BE2C (cell line): ENCODE results near the gene PTPRN2.

Experiments used
- DNase-seq: peaks from one replicate; pipeline ENCODE4 v3.0.0-alpha.2; 2020
- H3K27me3 ChIP-seq: fragments of 250-450 bp; sonication (Bioruptor Pico); 2 replicates; pipeline ENCODE4 v1.5.1; 2020; ENCODE audit warnings: mild to moderate bottlenecking
- H3K36me3 ChIP-seq: fragments of 250-450 bp; sonication (Bioruptor Pico); 2 replicates; pipeline ENCODE4 v1.5.1; 2020; ENCODE audit warnings: mild to moderate bottlenecking
- H3K4me1 ChIP-seq: fragments of 250-450 bp; sonication (Bioruptor Pico); 2 replicates; pipeline ENCODE4 v1.5.1; 2020
- H3K4me3 ChIP-seq: 2 replicates; pipeline ENCODE4 v1.5.1; 2011; ENCODE audit warnings: low read depth, low read length
- H3K9me3 ChIP-seq: fragments of 250-450 bp; sonication (Bioruptor Pico); 2 replicates; pipeline ENCODE4 v1.5.1; 2020
- TF ChIP-seq, protein P1 (sequence below): IDR thresholded peaks from 2 replicates; pipeline ENCODE4 v1.5.1; 2012; ENCODE audit warnings: mild to moderate bottlenecking, low read depth, low read length

The PTPRN2 gene

DNA sequence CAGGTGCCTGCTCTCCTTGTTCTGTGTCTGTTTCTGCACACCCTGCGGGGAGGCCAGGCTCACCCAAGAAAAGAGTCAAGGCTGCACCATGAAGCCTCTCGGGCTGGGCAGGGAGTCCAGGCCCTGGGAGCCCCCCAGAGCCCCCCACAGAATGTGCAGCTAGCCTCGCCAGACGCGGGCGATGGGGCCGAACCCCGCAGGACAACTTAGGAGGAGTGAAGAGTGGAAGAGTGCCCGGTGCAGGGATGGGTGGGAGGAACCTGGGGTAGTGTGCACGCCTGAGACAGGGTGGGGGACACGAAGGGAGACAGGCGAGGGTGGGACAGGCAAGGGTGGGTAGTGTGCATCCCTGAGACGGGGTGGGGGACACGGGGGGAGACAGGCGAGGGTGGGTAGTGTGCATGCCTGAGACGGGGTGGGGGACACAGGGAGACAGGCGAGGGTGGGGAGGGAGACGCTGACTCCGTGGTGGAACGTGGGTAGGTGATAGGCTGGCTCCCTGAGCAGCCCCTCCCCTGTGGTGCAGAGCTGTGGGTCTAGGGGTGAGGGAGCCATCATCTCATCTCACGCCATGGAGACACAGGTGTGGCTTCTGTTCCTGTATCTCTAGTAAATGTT lies 635.5 kb downstream of the PTPRN2 start:
- Histone ChIP-seq H3K4me1 (no peaks in the 10 kb centered on the region), H3K27me3 (no peaks in the 10 kb centered on the region), H3K36me3 (no peaks in the 10 kb centered on the region), H3K4me3 (no peak overlapping the region), H3K9me3 (no peaks in the 10 kb centered on the region)
- TF ChIP-seq, protein P1, sequence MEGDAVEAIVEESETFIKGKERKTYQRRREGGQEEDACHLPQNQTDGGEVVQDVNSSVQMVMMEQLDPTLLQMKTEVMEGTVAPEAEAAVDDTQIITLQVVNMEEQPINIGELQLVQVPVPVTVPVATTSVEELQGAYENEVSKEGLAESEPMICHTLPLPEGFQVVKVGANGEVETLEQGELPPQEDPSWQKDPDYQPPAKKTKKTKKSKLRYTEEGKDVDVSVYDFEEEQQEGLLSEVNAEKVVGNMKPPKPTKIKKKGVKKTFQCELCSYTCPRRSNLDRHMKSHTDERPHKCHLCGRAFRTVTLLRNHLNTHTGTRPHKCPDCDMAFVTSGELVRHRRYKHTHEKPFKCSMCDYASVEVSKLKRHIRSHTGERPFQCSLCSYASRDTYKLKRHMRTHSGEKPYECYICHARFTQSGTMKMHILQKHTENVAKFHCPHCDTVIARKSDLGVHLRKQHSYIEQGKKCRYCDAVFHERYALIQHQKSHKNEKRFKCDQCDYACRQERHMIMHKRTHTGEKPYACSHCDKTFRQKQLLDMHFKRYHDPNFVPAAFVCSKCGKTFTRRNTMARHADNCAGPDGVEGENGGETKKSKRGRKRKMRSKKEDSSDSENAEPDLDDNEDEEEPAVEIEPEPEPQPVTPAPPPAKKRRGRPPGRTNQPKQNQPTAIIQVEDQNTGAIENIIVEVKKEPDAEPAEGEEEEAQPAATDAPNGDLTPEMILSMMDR = no peak
- no peak for DNase-seq

DNA sequence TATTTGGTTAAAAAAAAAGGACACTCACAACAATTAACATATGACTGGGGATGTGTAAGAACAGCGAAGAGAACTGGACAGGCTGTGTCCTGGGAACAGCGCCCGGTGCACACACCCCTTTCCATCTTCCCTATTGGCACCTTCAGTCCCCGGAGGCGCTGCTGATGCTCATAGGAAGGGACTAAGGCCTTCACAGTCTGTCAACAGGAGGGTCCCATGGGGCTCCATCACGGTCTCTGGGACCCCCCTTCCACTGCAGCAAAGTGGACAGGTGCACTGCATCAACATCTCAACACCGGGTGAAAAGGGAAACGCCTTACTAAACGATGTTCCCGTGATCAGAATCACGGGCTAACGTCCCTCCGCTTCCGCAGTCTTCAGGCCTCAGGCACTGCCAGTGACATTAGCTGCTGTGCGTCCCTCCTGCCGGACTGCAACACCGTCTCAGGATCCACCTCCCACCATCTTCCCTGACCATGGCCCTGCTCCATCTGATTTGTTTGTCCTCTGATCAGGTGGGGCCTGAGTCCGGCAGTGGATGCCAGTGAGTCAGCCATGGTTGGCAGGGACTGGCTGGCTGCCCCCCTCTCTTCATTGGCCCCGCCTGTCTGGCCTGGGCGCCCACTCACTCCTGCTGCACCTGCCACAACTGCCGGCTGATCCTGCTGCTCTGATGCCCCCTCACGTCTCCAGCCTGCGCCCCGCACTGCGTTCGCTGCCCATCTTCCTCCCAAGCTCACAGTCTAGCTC lies 636.1 kb downstream of the PTPRN2 start:
- Histone ChIP-seq H3K4me1 (no peaks in the 10 kb centered on the region), H3K36me3 (no peaks in the 10 kb centered on the region), H3K4me3 (no peak overlapping the region), H3K27me3 (no peaks in the 10 kb centered on the region), H3K9me3 (no peaks in the 10 kb centered on the region)
- TF ChIP-seq, protein P1 = no peak
- DNase-seq = no peak

DNA sequence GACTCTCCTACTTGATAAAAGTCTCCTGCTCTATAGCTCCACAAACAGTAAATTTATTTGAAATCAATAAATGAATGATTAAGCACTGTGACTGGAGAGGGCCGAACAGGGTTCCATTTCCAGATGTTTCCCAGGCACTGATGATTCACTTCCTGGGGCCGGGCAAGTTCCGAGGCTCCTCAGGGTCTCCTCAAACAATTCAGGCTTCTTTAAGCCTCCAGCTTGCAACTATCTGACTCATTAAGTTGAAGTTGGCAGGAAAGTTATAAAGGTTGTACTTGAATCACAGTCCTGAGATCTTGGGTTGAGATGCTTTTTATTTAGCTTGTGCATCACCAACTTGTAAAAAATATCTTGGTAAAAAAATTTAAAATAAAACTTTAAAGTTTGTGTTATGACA lies 637.9 kb downstream of the PTPRN2 start:
- no peaks in the 10 kb centered on the region for H3K27me3 ChIP-seq
- no peak overlapping the region for H3K4me3 ChIP-seq
- H3K9me3 ChIP-seq = no peaks in the 10 kb centered on the region
- TF ChIP-seq, protein P1 = no peak
- DNase-seq = no peak
- H3K36me3 ChIP-seq = no peaks in the 10 kb centered on the region
- H3K4me1 ChIP-seq = no peaks in the 10 kb centered on the region

DNA sequence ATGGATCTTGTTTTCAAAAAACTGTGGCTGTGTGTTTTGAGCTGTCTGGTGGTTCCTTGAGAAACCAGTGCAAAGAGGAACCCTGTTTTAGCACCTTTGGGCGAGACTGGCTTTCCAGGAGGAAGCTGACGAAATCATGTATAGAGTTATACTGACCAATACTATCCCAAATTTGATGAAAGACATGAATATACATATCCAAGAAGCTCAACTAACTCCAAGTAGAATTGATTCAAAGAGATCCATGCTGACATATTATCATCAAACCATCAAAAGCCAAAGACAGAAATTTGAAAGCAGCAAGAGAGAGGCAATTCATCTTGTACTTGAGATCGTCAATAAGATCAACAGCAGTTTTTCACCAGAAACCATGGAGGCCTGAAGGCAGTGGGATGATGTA lies 640.1 kb downstream of the PTPRN2 start:
- no peaks in the 10 kb centered on the region for H3K4me1 ChIP-seq
- no peak overlapping the region for H3K4me3 ChIP-seq
- TF ChIP-seq, protein P1 = no peak
- H3K27me3 ChIP-seq = no peaks in the 10 kb centered on the region
- no peaks in the 10 kb centered on the region for H3K9me3 ChIP-seq
- no peaks in the 10 kb centered on the region for H3K36me3 ChIP-seq
- DNase-seq = no peak

DNA sequence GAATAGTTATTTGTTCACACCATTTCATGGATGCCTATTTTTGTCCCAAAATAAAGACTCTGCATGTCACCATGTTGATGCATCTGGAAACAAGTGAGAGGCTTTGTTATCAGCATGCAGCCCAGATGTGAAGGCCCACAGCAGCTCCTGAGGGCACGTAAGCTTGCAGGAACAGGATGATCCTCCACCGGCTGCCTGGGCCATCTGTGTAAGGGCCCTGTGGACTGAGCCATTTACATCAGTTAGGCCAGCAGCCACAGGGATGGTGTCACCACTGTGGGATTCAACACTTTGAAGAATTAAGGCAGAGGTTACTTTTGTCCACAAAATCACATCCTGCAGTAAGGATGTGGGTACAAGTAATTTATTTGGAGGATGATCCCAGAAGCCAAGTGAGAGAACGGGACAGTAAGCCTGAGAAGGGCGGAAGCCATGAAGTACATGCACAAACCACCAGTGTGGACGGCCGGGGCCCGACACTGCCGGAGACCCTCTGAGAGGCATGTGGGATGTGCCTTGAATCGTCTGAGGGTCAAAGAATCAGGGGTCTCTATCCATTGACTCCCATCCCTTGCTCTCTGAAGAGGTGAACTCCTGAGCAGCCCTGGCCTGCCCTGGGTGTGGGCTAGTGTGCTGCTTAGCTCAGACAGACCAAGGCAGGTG lies 641.1 kb downstream of the PTPRN2 start:
- no peaks in the 10 kb centered on the region for H3K4me1 ChIP-seq
- TF ChIP-seq, protein P1 = no peak
- no peak for DNase-seq
- no peaks in the 10 kb centered on the region for H3K27me3 ChIP-seq
- no peak overlapping the region for H3K4me3 ChIP-seq
- no peaks in the 10 kb centered on the region for H3K9me3 ChIP-seq
- no peaks in the 10 kb centered on the region for H3K36me3 ChIP-seq

DNA sequence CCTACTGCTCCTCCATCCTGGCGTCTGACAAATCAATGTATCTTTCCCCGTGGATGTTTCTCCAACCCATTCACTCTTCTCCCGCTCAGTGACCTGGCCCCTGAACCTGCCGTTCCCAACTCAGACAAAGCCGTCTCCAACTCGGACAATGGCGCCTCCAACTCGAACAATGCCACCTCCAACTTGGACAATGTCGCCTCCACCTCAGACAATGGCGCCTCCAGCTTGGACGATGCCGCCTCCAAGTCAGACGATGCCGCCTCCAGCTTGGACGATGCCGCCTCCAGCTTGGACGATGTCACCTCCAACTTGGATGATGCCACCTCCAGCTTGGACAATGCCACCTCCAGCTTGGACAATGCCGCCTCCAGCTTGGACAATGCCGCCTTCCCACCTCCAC lies 642.2 kb downstream of the PTPRN2 start:
- TF ChIP-seq, protein P1 = no peak
- H3K36me3 ChIP-seq = no peaks in the 10 kb centered on the region
- DNase-seq = no peak
- no peaks in the 10 kb centered on the region for H3K27me3 ChIP-seq
- H3K9me3 ChIP-seq = no peaks in the 10 kb centered on the region
- H3K4me1 ChIP-seq = no peaks in the 10 kb centered on the region
- H3K4me3 ChIP-seq = no peak overlapping the region
